IPS-15b (cell line): ENCODE data around the gene LRRK1.

Experiments
- H3K27me3 ChIP-seq: one replicate; pipeline ENCODE4 v1.6.1; 2013; ENCODE audit warnings: low read length; ENCODE audit not compliant: control insufficient read depth, insufficient read depth
- H3K36me3 ChIP-seq: one replicate; pipeline ENCODE4 v1.6.1; 2013; ENCODE audit warnings: low read length; ENCODE audit not compliant: control insufficient read depth, insufficient read depth
- H3K4me1 ChIP-seq: one replicate; pipeline ENCODE4 v1.6.1; 2013; ENCODE audit warnings: mild to moderate bottlenecking, low read length; ENCODE audit not compliant: control insufficient read depth, insufficient read depth
- H3K4me3 ChIP-seq: one replicate; pipeline ENCODE4 v1.5.1; 2013; ENCODE audit warnings: low read depth, low read length
- H3K9ac ChIP-seq: one replicate; pipeline ENCODE4 v1.6.1; 2013; ENCODE audit warnings: low read depth, mild to moderate bottlenecking, low read length
- H3K9me3 ChIP-seq: one replicate; pipeline ENCODE4 v1.6.1; 2013; ENCODE audit warnings: mild to moderate bottlenecking, low read length; ENCODE audit not compliant: control insufficient read depth, insufficient read depth

Gene LRRK1

GRCh38 chr15:100902436-100903167 is 16.6 kb upstream of the LRRK1 start:
- Histone ChIP-seq H3K36me3 (no peaks in the 10 kb centered on the region), H3K27me3 (no peaks in the 10 kb centered on the region), H3K4me3 (no peak overlapping the region), H3K4me1 (no peaks in the 10 kb centered on the region), H3K9me3 (no peaks in the 10 kb centered on the region), H3K9ac (no peak overlapping the region)

GRCh38 chr15:100903168-100903554 is 16.0 kb upstream of the LRRK1 start:
- no peaks in the 10 kb centered on the region for H3K36me3 ChIP-seq
- no peak overlapping the region for H3K9ac ChIP-seq
- no peak overlapping the region for H3K4me3 ChIP-seq
- H3K4me1 ChIP-seq: no peaks in the 10 kb centered on the region
- H3K9me3 ChIP-seq: no peaks in the 10 kb centered on the region
- no peaks in the 10 kb centered on the region for H3K27me3 ChIP-seq

DNA sequence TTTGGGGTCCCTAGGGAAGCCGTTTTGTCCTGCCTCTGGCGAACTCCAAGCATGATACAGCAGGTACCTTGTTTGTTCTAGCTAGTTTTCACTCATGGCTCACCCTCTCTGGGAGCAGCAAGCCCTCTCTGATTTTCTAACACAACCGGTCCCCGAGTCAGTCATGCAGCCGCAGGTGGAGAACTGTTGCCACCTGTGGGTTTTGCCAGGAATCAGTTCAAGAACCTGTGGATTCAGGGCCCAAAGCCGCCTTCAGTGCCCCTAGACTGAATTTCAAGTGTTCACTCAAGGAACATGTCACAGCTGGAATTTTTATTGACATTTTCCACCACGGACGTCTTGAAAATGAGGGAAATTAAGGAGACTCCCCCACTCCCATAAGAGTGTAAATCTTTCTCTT is 13.3 kb upstream of the LRRK1 start:
- Histone ChIP-seq H3K9ac (no peak overlapping the region), H3K4me1 (peaks cover 2% of the 10 kb centered on the region), H3K9me3 (no peaks in the 10 kb centered on the region), H3K36me3 (peaks cover 4% of the 10 kb centered on the region), H3K27me3 (no peaks in the 10 kb centered on the region), H3K4me3 (no peak overlapping the region)

DNA sequence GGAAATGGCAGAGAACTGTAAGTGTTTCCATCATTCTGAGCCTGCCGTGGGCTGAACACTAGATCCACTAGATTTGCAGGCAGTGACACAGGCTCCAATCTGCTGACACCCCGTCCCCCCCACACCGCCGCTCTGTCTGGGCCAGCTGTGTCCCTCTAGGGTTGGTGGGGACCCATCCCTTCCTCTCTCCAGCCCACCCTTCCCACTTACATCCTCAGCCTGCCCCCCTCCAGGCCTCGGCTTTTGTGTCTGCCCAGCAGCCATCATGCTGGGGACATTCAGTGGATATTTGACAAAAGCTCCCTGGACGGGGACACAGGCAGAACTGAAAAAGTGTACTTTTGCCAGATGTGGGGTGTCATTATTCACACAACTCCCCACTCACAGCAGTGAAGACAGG is 10.7 kb upstream of the LRRK1 start:
- peaks cover 4% of the 10 kb centered on the region for H3K36me3 ChIP-seq
- H3K27me3 ChIP-seq: no peaks in the 10 kb centered on the region

GRCh38 chr15:100909565-100909964 is 9.6 kb upstream of the LRRK1 start:
- Histone ChIP-seq H3K4me1 (peaks cover 2% of the 10 kb centered on the region), H3K4me3 (no peak overlapping the region), H3K9ac (no peak overlapping the region), H3K27me3 (no peaks in the 10 kb centered on the region), H3K9me3 (no peaks in the 10 kb centered on the region), H3K36me3 (peaks cover 4% of the 10 kb centered on the region)

More for the DNA sequence above, 10.7 kb upstream of the LRRK1 start:
- Histone ChIP-seq H3K9ac (no peak overlapping the region), H3K4me3 (no peak overlapping the region), H3K4me1 (peaks cover 2% of the 10 kb centered on the region), H3K9me3 (no peaks in the 10 kb centered on the region)

- Histone ChIP-seq H3K9ac (no peak overlapping the region), H3K36me3 (peaks cover 4% of the 10 kb centered on the region), H3K27me3 (no peaks in the 10 kb centered on the region), H3K4me1 (peaks cover 2% of the 10 kb centered on the region), H3K9me3 (no peaks in the 10 kb centered on the region), H3K4me3 (no peak overlapping the region)
Measured at GRCh38 chr15:100909989-100910955, 8.9 kb upstream of the LRRK1 start.

DNA sequence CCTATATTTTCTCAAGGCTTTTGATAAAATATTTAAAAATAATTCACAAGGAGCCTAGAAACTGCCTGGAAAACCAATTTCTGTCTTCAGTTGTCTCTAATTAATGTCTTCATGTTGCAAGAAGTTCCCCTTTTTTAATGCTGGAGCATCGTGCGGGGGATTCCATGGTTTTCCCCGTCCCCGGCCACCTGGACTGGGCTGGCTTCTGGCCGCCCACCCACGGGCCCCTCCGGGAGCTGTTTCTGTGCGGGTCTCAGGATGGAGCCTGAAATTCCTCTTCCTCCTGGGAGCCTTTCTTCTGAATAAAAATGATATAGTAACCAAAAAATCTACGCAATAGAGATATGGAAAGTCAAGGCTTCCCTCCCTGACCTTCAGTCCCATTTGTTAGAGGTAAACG is 8.1 kb upstream of the LRRK1 start:
- Histone ChIP-seq H3K4me3 (no peak overlapping the region), H3K9me3 (no peaks in the 10 kb centered on the region), H3K36me3 (peaks cover 4% of the 10 kb centered on the region)

DNA sequence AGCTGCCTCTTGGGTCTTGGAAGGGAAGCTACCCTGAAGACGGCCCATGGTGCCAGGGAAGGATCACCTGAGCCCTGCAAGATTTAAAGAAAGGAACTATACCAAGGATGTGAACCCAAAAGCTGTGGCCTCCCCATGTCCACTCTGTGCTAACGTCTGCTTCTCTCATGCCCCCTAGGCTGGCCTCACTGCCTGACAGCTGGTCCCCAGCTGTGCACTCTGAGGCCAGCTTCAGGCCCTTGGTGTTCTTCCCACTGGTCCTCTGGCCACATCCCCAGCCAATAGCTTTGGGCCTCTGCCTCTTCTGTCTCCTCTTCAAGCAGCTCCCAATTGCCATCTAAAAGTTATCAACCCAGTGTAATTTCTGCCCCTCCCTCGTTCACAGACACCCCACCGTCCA is 5.2 kb upstream of the LRRK1 start:
- H3K9me3 ChIP-seq: no peaks in the 10 kb centered on the region
- peaks cover 21% of the 10 kb centered on the region for H3K27me3 ChIP-seq
- H3K36me3 ChIP-seq: peaks cover 4% of the 10 kb centered on the region
- no peaks in the 10 kb centered on the region for H3K4me1 ChIP-seq
- no peak overlapping the region for H3K4me3 ChIP-seq
- H3K9ac ChIP-seq: no peak overlapping the region

More for the DNA sequence above, 8.1 kb upstream of the LRRK1 start:
- Histone ChIP-seq H3K9ac (no peak overlapping the region), H3K4me1 (peaks cover 2% of the 10 kb centered on the region), H3K27me3 (no peaks in the 10 kb centered on the region)

DNA sequence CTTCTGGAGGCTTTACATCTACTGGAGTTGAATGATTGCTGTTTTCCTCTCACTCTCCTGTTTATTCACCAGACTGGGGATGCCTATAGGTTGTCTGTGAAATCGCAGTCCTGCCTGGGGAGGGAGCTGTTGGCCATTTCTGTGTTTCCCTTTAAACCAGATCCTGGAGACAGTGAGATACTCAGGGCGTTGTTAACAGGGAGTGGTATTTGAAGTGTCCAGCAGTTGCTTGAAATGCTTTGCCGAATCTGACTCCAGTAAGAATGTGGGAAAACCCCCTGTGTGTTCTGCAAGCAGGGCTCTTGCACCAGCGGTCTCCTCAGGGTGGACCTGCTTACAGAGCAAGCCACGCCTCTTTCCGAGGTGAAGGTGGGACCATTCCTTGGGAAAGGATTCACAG is 4.3 kb upstream of the LRRK1 start:
- Histone ChIP-seq H3K9me3 (no peaks in the 10 kb centered on the region), H3K27me3 (peaks cover 25% of the 10 kb centered on the region), H3K36me3 (peaks cover 4% of the 10 kb centered on the region), H3K4me3 (no peak overlapping the region), H3K4me1 (no peaks in the 10 kb centered on the region), H3K9ac (no peak overlapping the region)

DNA sequence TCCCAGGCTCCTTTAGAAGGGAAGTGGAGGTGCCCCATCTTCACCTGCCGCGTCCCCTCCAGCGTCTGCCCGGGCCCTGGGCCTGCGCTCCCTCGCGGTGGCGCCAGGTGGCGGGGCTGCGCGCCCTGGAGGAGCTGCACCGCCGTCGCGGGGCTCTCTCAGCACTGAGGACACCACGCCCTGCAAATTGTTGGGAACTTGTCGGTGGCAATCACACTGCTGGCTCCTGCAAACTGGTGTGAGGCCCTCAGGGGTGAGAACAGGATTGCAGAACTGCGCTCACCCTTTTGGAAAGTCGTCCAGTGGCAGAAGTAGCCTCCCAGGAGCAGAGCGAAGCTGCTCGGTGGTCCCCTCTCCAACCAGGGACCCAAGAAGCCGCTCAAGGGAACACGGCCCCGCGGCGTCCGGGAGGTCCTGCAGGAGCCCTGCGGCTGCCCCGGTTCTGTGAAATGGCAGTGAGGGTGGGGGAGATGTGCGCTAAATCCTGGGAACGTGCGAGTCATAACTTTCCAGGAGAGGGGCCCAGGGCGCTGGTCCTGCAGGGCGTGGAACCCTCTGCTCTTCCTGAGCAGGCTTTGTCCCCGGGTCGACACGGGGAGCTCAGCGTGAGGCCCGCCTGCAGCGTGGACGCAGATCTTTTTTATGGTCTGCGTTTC is 995 bp upstream of the LRRK1 start:
- H3K36me3 ChIP-seq: no peaks in the 10 kb centered on the region
- H3K27me3 ChIP-seq: peaks cover 51% of the 10 kb centered on the region
- no peaks in the 10 kb centered on the region for H3K4me1 ChIP-seq
- H3K9me3 ChIP-seq: no peaks in the 10 kb centered on the region
- H3K4me3 ChIP-seq: peak overlapping the region; percentile 44
- H3K9ac ChIP-seq: no peak overlapping the region

DNA sequence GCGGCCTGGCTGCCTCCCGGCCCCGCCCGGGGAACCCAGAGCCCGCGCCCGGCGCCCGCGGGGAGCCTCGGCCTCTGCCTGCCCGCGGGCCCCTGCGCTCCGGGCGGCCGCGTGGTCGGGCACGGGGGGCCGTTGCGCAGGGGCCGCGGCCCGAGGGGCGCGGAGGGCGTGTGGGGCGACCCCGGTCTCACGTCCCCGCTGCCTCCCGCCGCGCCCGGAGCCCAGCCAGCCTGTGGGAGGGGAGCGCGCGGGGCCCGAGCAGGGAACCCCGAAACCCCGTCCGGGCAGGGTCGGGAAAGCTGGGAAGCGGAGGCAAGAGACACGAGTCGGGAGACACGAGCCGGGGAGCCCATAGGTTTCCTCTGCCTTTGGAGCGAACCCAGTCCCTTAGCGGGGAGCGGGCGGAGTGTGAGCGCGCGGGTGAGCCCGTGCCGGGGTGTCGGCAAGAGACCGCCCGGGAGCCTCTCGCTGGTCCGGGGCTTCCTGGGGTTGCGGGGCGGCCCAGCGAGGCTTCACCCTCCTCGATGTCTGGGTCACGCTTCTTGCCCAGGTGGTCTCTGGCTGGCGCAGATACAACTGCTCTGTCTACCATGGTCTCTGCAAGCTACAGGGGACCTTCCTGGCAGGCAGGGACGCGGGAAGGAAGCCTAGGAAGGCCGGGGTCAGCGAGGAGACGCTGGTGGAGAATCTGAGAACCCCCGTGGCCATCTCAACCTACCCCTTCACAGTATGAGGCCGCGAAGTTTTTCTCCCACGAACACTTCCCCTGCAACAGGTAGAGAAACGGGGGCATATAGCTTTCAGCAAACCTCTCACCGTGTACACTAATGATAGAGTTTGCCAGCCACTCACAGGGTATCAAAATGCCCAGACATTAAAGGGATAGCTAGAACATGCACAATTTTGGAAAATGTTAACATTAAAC is 586 bp downstream of the LRRK1 start:
- Histone ChIP-seq H3K4me1 (no peaks in the 10 kb centered on the region), H3K9me3 (no peaks in the 10 kb centered on the region), H3K9ac (peak overlapping the region; percentile 54), H3K4me3 (peak overlapping the region; percentile 52), H3K36me3 (no peaks in the 10 kb centered on the region), H3K27me3 (peaks cover 51% of the 10 kb centered on the region)
